Esophagus muscularis mucosa (tissue), 4 donors: ENCODE data around the gene TNF. TPM values are rescaled to one million over a fixed set of nuclear protein-coding genes. Genes with fewer than 3 reads are reported as not detected.

ENCODE experiments used
- DNase-seq: peaks from one replicate; pipeline ENCODE4 v3.0.0-alpha.2; 2017; ENCODE audit errors: extremely low spot score
- H3K27ac ChIP-seq, 4 donors: fragments of 200-600 bp; sonication (generic); replicated peaks in 1 of 4; 1 replicate in 3 of 4; 2 replicates in 1 of 4; pipeline ENCODE4 v1.5.1; 2016 to 2019; ENCODE audit warnings: mild to moderate bottlenecking in 1 of 4
- H3K27me3 ChIP-seq, 4 donors: fragments of 200-600 bp; sonication (generic); one replicate each; pipeline versions ENCODE4 v1.5.1 to v1.6.0; 2016 to 2019
- H3K36me3 ChIP-seq, 4 donors: fragments of 200-600 bp; sonication (generic); one replicate each; pipeline ENCODE4 v1.5.1; 2016 to 2019
- H3K4me1 ChIP-seq, 4 donors: fragments of 200-600 bp; sonication (generic); one replicate each; pipeline ENCODE4 v1.5.1; 2016 to 2019
- H3K4me3 ChIP-seq, 4 donors: fragments of 200-600 bp; sonication (generic); 1 replicate in 2 of 4; 2 replicates in 2 of 4; pipeline ENCODE4 v1.5.1; 2016 to 2019; ENCODE audit warnings: mild to moderate bottlenecking in 4 of 4, moderate library complexity in 1 of 4
- H3K9me3 ChIP-seq, 4 donors: fragments of 200-600 bp; sonication (generic); 1 replicate in 3 of 4; 2 replicates in 1 of 4; pipeline ENCODE4 v1.5.1; 2016 to 2019
- CTCF ChIP-seq, 3 experiments: fragments of 200-600 bp in 2 of 3; fragments of 450-650 bp in 1 of 3; sonication (generic) in 2 of 3; IDR thresholded peaks; one replicate each; pipeline ENCODE4 v1.5.1; 2017 to 2019; ENCODE audit warnings: antibody characterized with exemption in 3 of 3, mild to moderate bottlenecking in 2 of 3, moderate library complexity in 1 of 3
- EP300 ChIP-seq: sonication (generic); formaldehyde crosslinking; IDR thresholded peaks from one replicate; pipeline ENCODE4 v1.6.1; 2017; ENCODE audit warnings: antibody characterized with exemption
- POLR2A ChIP-seq: fragments of 450-650 bp; IDR thresholded peaks from one replicate; pipeline ENCODE4 v1.6.1; 2017; ENCODE audit warnings: antibody characterized with exemption, moderate library complexity, mild to moderate bottlenecking, low read depth
- POLR2AphosphoS5 ChIP-seq, 2 donors: sonication (generic); formaldehyde crosslinking; IDR thresholded peaks; one replicate each; pipeline ENCODE4 v1.6.1; 2017; ENCODE audit warnings: antibody characterized with exemption in 2 of 2
- WGBS: methylation state at CpG from one replicate; pipeline ENCODE4 v1.1.5; 2018; 5-methylcytosine and 5-hydroxymethylcytosine counted together
- intact Hi-C: fragments of 100-400 bp; cut with DNase I; formaldehyde crosslinking; loops from one replicate; pipeline ENCODE4 v1.15.1; 2023
- total RNA-seq, 4 donors: library from RNA; depleted of rRNA; stranded (reverse); fragments of >200 nt; gene quantifications; one replicate each; pipeline versions ENCODE4 v1.1.0 to v1.2.1, GENCODE V29; 2016

Gene TNF
- total RNA-seq, 4 donors from 2014 or later, result 0.17 to 1.5 TPM; not detected in 2

GRCh38 chr6:31610968-31611367, 35.6 kb downstream of the TNF start:
- TF ChIP-seq CTCF (IDR thresholded peaks at IDR 0.05), result no peak
- no peaks in the 10 kb centered on the region for H3K27me3 ChIP-seq
- H3K9me3 ChIP-seq, result no peaks in the 10 kb centered on the region
- intact Hi-C loops, result no loop called here
- no peak for DNase-seq
- H3K4me1 ChIP-seq, result no peaks in the 10 kb centered on the region
- H3K36me3 ChIP-seq, result no peaks in the 10 kb centered on the region
- H3K4me3 ChIP-seq, result no peak overlapping the region
- no peak overlapping the region for H3K27ac ChIP-seq
- 67% methylated on average over 4 of the region's 4 CpGs for WGBS

- DNase-seq, result no peak
- Histone ChIP-seq H3K4me1 (peaks cover 0 to 1% (median under 1%) of the 10 kb centered on the region in 4 donors), H3K27ac (no peak overlapping the region), H3K9me3 (no peaks in the 10 kb centered on the region), H3K27me3 (no peaks in the 10 kb centered on the region), H3K4me3 (no peak overlapping the region), H3K36me3 (no peaks in the 10 kb centered on the region)
- WGBS, result 69% methylated on average over 8 of the region's 8 CpGs
- intact Hi-C loops, result no loop called here
- no peak for TF ChIP-seq EP300
- no peak for TF ChIP-seq POLR2A
- TF ChIP-seq POLR2AphosphoS5 (IDR thresholded peaks at IDR 0.05), result no peak
- TF ChIP-seq CTCF (IDR thresholded peaks at IDR 0.05), result no peak
These were observed 38.8 kb downstream of the TNF start for GRCh38 chr6:31614075-31614619.

- Histone ChIP-seq H3K4me1 (peaks cover 3 to 5% (median 4%) of the 10 kb centered on the region in 4 donors), H3K36me3 (no peaks in the 10 kb centered on the region), H3K27me3 (no peaks in the 10 kb centered on the region), H3K4me3 (peak within 1 kb of the TSS; percentile 9 to 40 (median 17)), H3K9me3 (no peaks in the 10 kb centered on the region), H3K27ac (peak within 1 kb of the TSS in 3 of 4 donors; percentile 26 to 34 (median 28))
- no peak for DNase-seq
- 48% methylated on average over 6 of the region's 6 CpGs for WGBS
- no peak for TF ChIP-seq POLR2A
- no peak for TF ChIP-seq CTCF (IDR thresholded peaks at IDR 0.05)
- no peak for TF ChIP-seq EP300
- no peak for TF ChIP-seq POLR2AphosphoS5 (IDR thresholded peaks at IDR 0.05)
- intact Hi-C loops, result no loop called here
These were observed 39.6 kb downstream of the TNF start, which contains the start of gene AIF1 for GRCh38 chr6:31614684-31615578. AIF1 (plus strand) TSS chr6:31615234; CDS start chr6:31615330, 96 bp downstream.

GRCh38 chr6:31615748-31616147, 40.4 kb downstream of the TNF start:
- Histone ChIP-seq H3K9me3 (no peaks in the 10 kb centered on the region), H3K36me3 (no peaks in the 10 kb centered on the region), H3K27ac (peak overlapping the region in 2 of 4 donors; percentile 28 to 34), H3K4me1 (peaks cover 3 to 5% (median 4%) of the 10 kb centered on the region in 4 donors), H3K4me3 (peak overlapping the region; percentile 9 to 40 (median 17)), H3K27me3 (no peaks in the 10 kb centered on the region)
- 57% methylated on average over 7 of the region's 7 CpGs for WGBS
- no peak for DNase-seq
- TF ChIP-seq POLR2A (no peak), POLR2AphosphoS5 (IDR thresholded peaks at IDR 0.05) (no peak), EP300 (no peak), CTCF (IDR thresholded peaks at IDR 0.05) (no peak)
- intact Hi-C loops, result no loop called here
